Measurements from ENCODE around the gene NSD2.
"Not testable (repeated sequence)": the region's sequence is repeated elsewhere in the genome, so short reads cannot be mapped to it uniquely, and the experiment has no call there.

DNA sequence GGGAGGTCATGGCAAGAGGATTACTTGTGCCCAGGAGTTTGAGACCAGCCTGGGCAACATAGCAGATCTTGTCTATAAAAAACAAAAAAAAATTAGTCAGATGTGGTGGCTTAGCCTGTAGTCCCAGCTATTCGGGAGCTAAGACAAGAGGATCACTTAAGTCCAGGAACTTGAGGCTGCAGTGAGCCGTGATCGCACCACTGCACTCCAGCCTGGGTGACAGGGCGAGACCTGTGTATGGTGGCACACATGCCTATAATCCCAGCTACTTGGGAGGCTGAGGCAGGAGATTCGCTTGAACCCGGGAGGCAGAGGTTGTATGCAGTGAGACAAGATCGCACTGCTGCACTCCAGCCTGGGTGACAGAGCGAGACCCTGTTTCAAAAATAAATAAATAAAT is 35.4 kb upstream of the NSD2 start:
- not testable (repeated sequence) for TF ChIP-seq CTCF, EZH2 (IDR thresholded peaks at IDR 0.05)
